Lower leg skin (tissue), 4 donors: ENCODE data around the gene TNS3. TPM values are rescaled to one million over a fixed set of nuclear protein-coding genes. Genes with fewer than 3 reads are reported as not detected.
"Not testable (repeated sequence)": the region's sequence is repeated elsewhere in the genome, so short reads cannot be mapped to it uniquely, and the experiment has no call there.

Experiments used
- DNase-seq, 2 donors: peaks; one replicate each; pipeline ENCODE4 v3.0.0-alpha.2; 2019; ENCODE audit warnings: low spot score in 2 of 2
- H3K4me3 ChIP-seq: fragments of 200-600 bp; sonication (generic); 2 replicates; pipeline ENCODE4 v1.5.1; 2017; ENCODE audit warnings: mild to moderate bottlenecking, low read depth; ENCODE audit not compliant: poor library complexity, severe bottlenecking
- CTCF ChIP-seq, 3 donors: fragments of 450-650 bp; IDR thresholded peaks; one replicate each; pipeline ENCODE4 v1.5.1; 2016; ENCODE audit warnings: antibody characterized with exemption in 3 of 3, mild to moderate bottlenecking in 3 of 3, moderate library complexity in 2 of 3
- POLR2A ChIP-seq, 2 donors: fragments of 450-650 bp; IDR thresholded peaks; one replicate each; pipeline ENCODE4 v1.6.1; 2016 to 2017; ENCODE audit warnings: antibody characterized with exemption in 2 of 2, mild to moderate bottlenecking in 1 of 2, moderate library complexity in 1 of 2
- WGBS, 2 donors: methylation state at CpG; one replicate each; pipeline ENCODE4 v1.1.5; 2018; 5-methylcytosine and 5-hydroxymethylcytosine counted together
- intact Hi-C: fragments of 100-400 bp; cut with DNase I; formaldehyde crosslinking; loops from one replicate; pipeline ENCODE4 v1.15.0; 2023; ENCODE audit warnings: low total_unique reads
- total RNA-seq, 4 donors: library from RNA; depleted of rRNA; stranded (reverse); fragments of >200 nt; gene quantifications; one replicate each; pipeline ENCODE4 v1.1.0, GENCODE V29; 2016

Gene TNS3
- total RNA-seq, 4 donors from 2014 or later = 19.5 to 33.9 (median 25.5) TPM

GRCh38 chr7:47543714-47544113 is 38.2 kb downstream of the TNS3 start:
- 50 to 63% methylated on average over 6 of the region's 6 CpGs for WGBS, 2 donors
- no peak overlapping the region for H3K4me3 ChIP-seq
- TF ChIP-seq CTCF (IDR thresholded peaks at IDR 0.05) = no peak
- TF ChIP-seq POLR2A (IDR thresholded peaks at IDR 0.05) = no peak
- no peak for DNase-seq
- intact Hi-C loops = no loop called here

- intact Hi-C loops = no loop called here
- no peak for DNase-seq
- no peak for TF ChIP-seq CTCF (IDR thresholded peaks at IDR 0.05)
- TF ChIP-seq POLR2A (IDR thresholded peaks at IDR 0.05) = no peak
- no peak overlapping the region for H3K4me3 ChIP-seq
- 88 to 92% methylated on average over 4 of the region's 4 CpGs for WGBS, 2 donors
Measured at GRCh38 chr7:47543056-47543455, 38.9 kb downstream of the TNS3 start.

DNA sequence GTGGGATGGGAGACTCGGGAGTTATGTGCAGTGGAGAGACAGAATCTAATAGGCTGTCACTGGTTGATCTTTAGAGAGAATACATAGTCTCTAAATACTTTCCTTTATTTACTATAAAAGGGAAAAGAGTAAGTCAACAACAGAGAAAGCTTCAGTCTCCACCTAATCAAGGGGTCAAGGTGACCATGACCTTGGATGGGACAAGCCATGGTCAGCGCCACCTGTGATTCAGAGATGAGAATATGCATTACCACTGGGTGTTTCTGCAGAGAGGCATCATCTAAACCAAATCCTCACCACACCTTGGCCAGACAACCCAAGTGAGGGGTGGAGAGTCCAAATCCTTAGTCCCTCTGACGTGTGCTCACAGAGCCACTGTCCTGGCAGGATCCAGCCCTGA is 39.9 kb downstream of the TNS3 start:
- intact Hi-C loops = no loop called here
- TF ChIP-seq CTCF (IDR thresholded peaks at IDR 0.05) (no peak), POLR2A (IDR thresholded peaks at IDR 0.05) (no peak)
- no peak overlapping the region for H3K4me3 ChIP-seq
- DNase-seq = no peak
- WGBS, 2 donors = 90 to 100% methylated on average over 3 of the region's 3 CpGs

DNA sequence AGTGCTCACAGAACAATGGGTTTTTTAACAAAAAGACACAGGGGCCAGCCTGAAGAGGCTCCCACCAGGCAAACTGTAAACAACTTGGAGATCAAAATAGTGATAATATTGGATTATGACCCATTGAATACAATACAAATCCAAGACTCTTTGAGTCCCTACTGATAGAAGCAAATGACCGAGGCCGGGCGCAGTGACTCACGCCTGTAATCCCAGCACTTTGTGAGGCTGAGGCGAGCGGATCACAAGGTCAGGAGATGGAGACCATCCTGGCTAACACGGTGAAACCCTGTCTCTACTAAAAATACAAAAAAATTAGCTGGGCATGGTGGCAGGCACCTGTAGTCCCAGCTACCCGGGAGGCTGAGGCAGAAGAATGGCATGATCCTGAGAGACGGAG is 40.4 kb downstream of the TNS3 start:
- WGBS, 2 donors = 95 to 96% methylated on average over 9 of the region's 9 CpGs
- intact Hi-C loops, DNase-seq, H3K4me3 ChIP-seq: not testable (repeated sequence)

GRCh38 chr7:47540387-47541350 is 41.2 kb downstream of the TNS3 start:
- intact Hi-C loops = no loop called here
- no peak for DNase-seq
- 82 to 84% methylated on average over 22 of the region's 22 CpGs for WGBS, 2 donors
- H3K4me3 ChIP-seq = no peak overlapping the region
- TF ChIP-seq CTCF (IDR thresholded peaks at IDR 0.05) (no peak), POLR2A (IDR thresholded peaks at IDR 0.05) (no peak)

GRCh38 chr7:47540053-47540386 is 41.9 kb downstream of the TNS3 start:
- WGBS, 2 donors = 81 to 91% methylated on average over 4 of the region's 4 CpGs

More at GRCh38 chr7:47540053-47540386, 41.9 kb downstream of the TNS3 start:
- no peak for DNase-seq
- intact Hi-C loops = no loop called here
- no peak overlapping the region for H3K4me3 ChIP-seq
- TF ChIP-seq POLR2A (IDR thresholded peaks at IDR 0.05) (no peak), CTCF (IDR thresholded peaks at IDR 0.05) (no peak)
